Measurements from ENCODE around the gene RPL37A. TPM values are rescaled to one million over a fixed set of nuclear protein-coding genes. Genes with fewer than 3 reads are reported as not detected.

Gene RPL37A
- total and polyA plus RNA-seq, 2 of the 4 experiments (the other 2 are of a cell fraction) = 341 to 1,572 TPM

DNA sequence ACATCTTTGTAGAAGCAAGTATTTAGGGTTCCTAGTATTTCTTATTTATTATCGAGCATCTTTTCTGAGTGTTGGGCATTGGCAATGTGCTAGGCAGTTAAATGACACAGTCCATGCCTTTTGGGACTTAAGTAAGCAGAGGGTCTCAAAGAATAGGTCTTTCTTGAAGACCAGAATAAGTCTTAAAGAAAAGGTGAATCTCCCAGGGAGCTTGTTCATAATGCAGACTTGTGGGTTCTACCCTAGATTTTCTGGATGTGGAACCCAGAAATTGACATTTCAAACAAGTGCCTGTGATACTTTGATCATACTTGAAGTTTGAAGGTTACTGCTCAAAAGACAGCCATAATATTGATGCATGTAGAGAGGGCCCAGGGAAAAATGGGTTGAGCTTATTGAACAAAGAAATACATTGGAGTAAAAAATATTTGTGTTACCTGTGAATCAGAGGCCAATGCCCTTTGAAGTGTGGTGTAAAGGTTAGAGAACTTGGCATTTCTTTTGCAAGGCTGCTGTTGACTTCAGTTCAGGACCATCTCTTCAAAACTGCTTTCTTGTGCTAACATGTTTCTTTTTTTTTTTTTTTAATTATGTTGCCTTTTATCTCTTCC is 24.4 kb downstream of the RPL37A start:
- WGBS, 2 experiments (ENCODE audit: extremely low coverage in 2 of 2, insufficient read length in 1 of 2) = 100% methylated on average over 1 of the region's 1 CpG; no CpG with 5 or more reads in 1 of the 2 experiments
- TF ChIP-seq CEBPB (IDR thresholded peaks at IDR 0.05; ENCODE audit: low read depth, low read length) = no peak
- no peak for TF ChIP-seq MAFK (IDR thresholded peaks at IDR 0.05; ENCODE audit: low read depth, low read length)
- Histone ChIP-seq H3K36me3 (ENCODE audit: control insufficient read depth, insufficient read depth, low read length) (no peaks in the 10 kb centered on the region), H3K9ac (ENCODE audit: low read depth, low read length) (no peak overlapping the region), H3K79me1 (ENCODE audit: low read depth in 1 of 2, low read length in 2 of 2) (no peaks in the 10 kb centered on the region), H2BK15ac (ENCODE audit: low read depth, low read length) (no peak overlapping the region), H2AFZ (replicated peaks; ENCODE audit: low read length, poor library complexity) (no peak overlapping the region), H2BK120ac (ENCODE audit: low read depth, low read length) (no peak overlapping the region), H3K27ac (ENCODE audit: insufficient read depth, low read length) (no peak overlapping the region), H3K18ac (ENCODE audit: low read depth, low read length) (no peak overlapping the region), H3K27me3 (ENCODE audit: control insufficient read depth, insufficient read depth, low read length) (no peaks in the 10 kb centered on the region), H3K56ac (ENCODE audit: extremely low read depth, insufficient read depth, low read length) (no peak overlapping the region), H4K8ac (ENCODE audit: low read depth in 2 of 2, low read length in 2 of 2) (no peak overlapping the region), H2AK9ac (replicated peaks; ENCODE audit: low read depth, low read length, poor library complexity) (no peak overlapping the region), H4K20me1 (ENCODE audit: insufficient read depth, low read length) (no peaks in the 10 kb centered on the region), H4K5ac (ENCODE audit: low read depth, low read length) (no peak overlapping the region), H3K4ac (ENCODE audit: low read depth, low read length) (no peak overlapping the region), H3K14ac (replicated peaks; ENCODE audit: low read depth, low read length) (no peak overlapping the region), H2AK5ac (ENCODE audit: low read depth, low read length) (no peak overlapping the region), H3K4me1 (ENCODE audit: control insufficient read depth, insufficient read depth, low read length) (peaks cover 7% of the 10 kb centered on the region), H3K4me2 (ENCODE audit: low read depth, low read length) (no peak overlapping the region), H3K4me3 (ENCODE audit: insufficient read depth, low read depth, low read length) (no peak overlapping the region), H3K9me1 (ENCODE audit: insufficient read depth, low read length) (peaks cover 8% of the 10 kb centered on the region), H2BK5ac (ENCODE audit: low read depth, low read length, poor library complexity, severe bottlenecking) (no peak overlapping the region), H4K91ac (ENCODE audit: insufficient read depth, low read depth, low read length) (no peak overlapping the region), H3K9me3 (ENCODE audit: control insufficient read depth, insufficient read depth, low read length) (no peaks in the 10 kb centered on the region), H3K23ac (ENCODE audit: low read depth, low read length) (no peak overlapping the region), H2BK20ac (ENCODE audit: low read depth, low read length) (no peak overlapping the region)
- in situ Hi-C loops (cut with MboI; ENCODE audit: low sequenced_read_pairs) = loop anchor here (25.0 kb wide), 1 partner anchor 989 kb away; no protein-coding TSS in a partner anchor
- no TSS peak for BruUV-seq (replicated peaks)
- intact Hi-C loops (cut with micrococcal nuclease) = no loop called here
- no peak for ATAC-seq (ENCODE audit: low read depth)
- ChIA-PET POLR2A (ENCODE audit: unreplicated experiment) (no interaction called here), CTCF (no interaction called here)
- dilution Hi-C loops (cut with HindIII; ENCODE audit: low sequenced_read_pairs, unreplicated experiment) = loop anchor here (25.0 kb wide), 2 partner anchors 139 to 989 kb away; no protein-coding TSS in a partner anchor
- no peak for DNase-seq

All from IMR-90 (cell line).